ENCODE measurements around the gene C1QTNF2. TPM values are rescaled to one million over a fixed set of nuclear protein-coding genes. Genes with fewer than 3 reads are reported as not detected.

The C1QTNF2 gene
- total and polyA plus RNA-seq, 2 donors (not counting 1 experiment from before 2014, with no cell fraction given) = not detected

DNA sequence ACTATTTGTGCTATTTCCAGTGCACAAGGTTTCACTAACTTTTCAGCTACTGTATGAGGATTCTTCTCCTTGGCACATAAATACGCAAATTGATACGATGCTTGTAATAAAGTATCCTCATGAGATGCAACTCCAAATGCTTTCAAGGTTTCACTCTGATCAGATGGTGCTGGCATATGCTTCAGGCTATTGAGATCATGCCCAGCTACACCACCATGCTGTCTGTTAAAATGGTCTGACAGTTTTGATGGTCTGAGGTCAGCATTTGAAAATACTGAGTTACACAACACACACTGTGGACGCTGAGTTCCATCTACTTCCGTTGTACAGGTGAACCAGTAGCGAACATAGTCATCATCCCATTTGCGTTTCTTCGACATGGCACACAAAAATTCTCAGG is 24.7 kb upstream of the C1QTNF2 start:
- no peaks in the 10 kb centered on the region for H3K79me2 ChIP-seq (ENCODE audit: control insufficient read depth, insufficient read depth, low read length)
- H3K4me1 ChIP-seq (ENCODE audit: control insufficient read depth in 2 of 2, insufficient read depth in 2 of 2, low read length in 2 of 2) = peaks cover 4 to 7% of the 10 kb centered on the region in 2 donors
- DNase-seq = no peak
- Mint-ChIP-seq H3K4me1 (peaks cover 13% of the 10 kb centered on the region), H3K4me3 (no peak overlapping the region), H3K9me3 (ENCODE audit: insufficient read depth) (no peaks in the 10 kb centered on the region), H3K27ac (no peak overlapping the region), H3K27me3 (no peaks in the 10 kb centered on the region)
- TF ChIP-seq, protein P1, sequence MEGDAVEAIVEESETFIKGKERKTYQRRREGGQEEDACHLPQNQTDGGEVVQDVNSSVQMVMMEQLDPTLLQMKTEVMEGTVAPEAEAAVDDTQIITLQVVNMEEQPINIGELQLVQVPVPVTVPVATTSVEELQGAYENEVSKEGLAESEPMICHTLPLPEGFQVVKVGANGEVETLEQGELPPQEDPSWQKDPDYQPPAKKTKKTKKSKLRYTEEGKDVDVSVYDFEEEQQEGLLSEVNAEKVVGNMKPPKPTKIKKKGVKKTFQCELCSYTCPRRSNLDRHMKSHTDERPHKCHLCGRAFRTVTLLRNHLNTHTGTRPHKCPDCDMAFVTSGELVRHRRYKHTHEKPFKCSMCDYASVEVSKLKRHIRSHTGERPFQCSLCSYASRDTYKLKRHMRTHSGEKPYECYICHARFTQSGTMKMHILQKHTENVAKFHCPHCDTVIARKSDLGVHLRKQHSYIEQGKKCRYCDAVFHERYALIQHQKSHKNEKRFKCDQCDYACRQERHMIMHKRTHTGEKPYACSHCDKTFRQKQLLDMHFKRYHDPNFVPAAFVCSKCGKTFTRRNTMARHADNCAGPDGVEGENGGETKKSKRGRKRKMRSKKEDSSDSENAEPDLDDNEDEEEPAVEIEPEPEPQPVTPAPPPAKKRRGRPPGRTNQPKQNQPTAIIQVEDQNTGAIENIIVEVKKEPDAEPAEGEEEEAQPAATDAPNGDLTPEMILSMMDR (IDR thresholded peaks at IDR 0.05) = no peak
- no peak for TF ChIP-seq EZH2 (IDR thresholded peaks at IDR 0.05; ENCODE audit: borderline replicate concordance, insufficient read depth, low read depth, low read length, poor library complexity, severe bottlenecking)
- H2AFZ ChIP-seq (ENCODE audit: insufficient read depth, low read depth, low read length, poor library complexity, severe bottlenecking) = no peak overlapping the region
- ChIA-PET POLR2A (no interaction called here), CTCF (interaction anchor here (1.5 kb wide), 1 partner anchor 15 kb away, joined by 3 read pairs; no protein-coding TSS in a partner anchor)
- 93% methylated on average over 3 of the region's 7 CpGs for whole genome bisulfite sequencing (ENCODE audit: insufficient coverage)
- no peaks in the 10 kb centered on the region for H3K36me3 ChIP-seq (replicated peaks in 1 of 2; ENCODE audit: control extremely low read depth in 1 of 2, control insufficient read depth in 1 of 2, extremely low read depth in 1 of 2, insufficient read depth in 2 of 2, low read length in 1 of 2)
- intact Hi-C loops (cut with micrococcal nuclease) = no loop called here
- H3K27ac ChIP-seq (ENCODE audit: low read length in 2 of 2) = no peak overlapping the region
- H4K20me1 ChIP-seq (ENCODE audit: control insufficient read depth, insufficient read depth, low read length, poor library complexity, severe bottlenecking) = no peaks in the 10 kb centered on the region
- no peak overlapping the region for H3K9ac ChIP-seq (ENCODE audit: low read length)
- ATAC-seq (ENCODE audit: low read depth) = no peak
- no peaks in the 10 kb centered on the region for H3K27me3 ChIP-seq (replicated peaks in 1 of 4; ENCODE audit: control extremely low read depth in 1 of 4, control insufficient read depth in 3 of 4, insufficient read depth in 4 of 4, low read length in 3 of 4)
- H3K4me2 ChIP-seq (replicated peaks; ENCODE audit: low read depth, low read length, poor library complexity, severe bottlenecking) = no peak overlapping the region
- no peak overlapping the region for H3K4me3 ChIP-seq (ENCODE audit: control extremely low read depth in 1 of 5, extremely low read depth in 1 of 5, insufficient read depth in 1 of 5, low read depth in 2 of 5, low read length in 4 of 5)
- no peaks in the 10 kb centered on the region for H3K9me3 ChIP-seq (ENCODE audit: control extremely low read depth in 1 of 3, control insufficient read depth in 2 of 3, insufficient read depth in 1 of 3, low read length in 2 of 3)

DNA sequence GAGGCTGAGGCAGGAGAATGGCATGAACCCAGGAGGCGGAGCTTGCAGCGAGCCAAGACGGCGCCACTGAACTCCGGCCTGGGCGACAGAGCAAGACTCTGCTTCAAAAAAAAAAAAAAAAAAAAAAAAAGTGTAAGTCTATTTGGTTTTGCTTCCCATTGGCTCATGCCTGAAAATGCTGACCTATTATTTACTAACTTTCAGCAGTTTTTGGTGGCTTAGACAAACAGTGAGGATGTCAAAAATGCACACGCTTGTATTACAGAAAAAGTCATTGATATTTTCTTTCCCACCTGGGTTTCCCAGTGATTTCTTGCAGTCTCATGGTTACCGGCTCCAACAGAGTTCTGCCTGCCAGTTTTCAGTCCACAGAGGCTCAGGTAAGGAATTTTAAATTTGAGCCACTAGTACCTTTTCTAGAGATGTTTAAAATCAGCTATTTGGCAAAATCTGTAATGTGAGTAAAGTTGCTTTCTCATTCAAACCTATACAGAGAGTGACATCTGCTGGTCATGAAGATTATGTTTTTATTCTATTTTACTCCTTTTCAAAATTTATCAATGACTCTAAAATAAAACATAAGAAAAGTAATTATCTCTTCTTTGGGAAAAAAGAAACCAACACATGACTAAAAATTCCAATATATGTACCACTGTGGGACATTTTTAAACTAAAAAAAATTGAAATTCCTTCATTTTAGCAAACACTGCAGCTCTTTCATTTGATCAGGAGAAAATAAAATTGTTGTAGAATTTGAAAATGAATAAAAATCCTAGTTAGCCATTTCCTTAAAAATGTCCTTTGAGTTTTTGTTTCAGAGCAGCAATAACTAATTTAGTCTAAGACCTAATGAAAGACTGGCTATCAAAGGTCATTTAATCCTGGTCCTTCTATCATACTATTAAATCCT is 20.6 kb upstream of the C1QTNF2 start:
- Histone ChIP-seq H3K4me2 (replicated peaks; ENCODE audit: low read depth, low read length, poor library complexity, severe bottlenecking) (no peak overlapping the region), H3K9me3 (ENCODE audit: control extremely low read depth in 1 of 3, control insufficient read depth in 2 of 3, insufficient read depth in 1 of 3, low read length in 2 of 3) (peaks cover 0 to 5% (median 4%) of the 10 kb centered on the region in 3 donors), H3K9ac (ENCODE audit: low read length) (no peak overlapping the region), H3K4me3 (ENCODE audit: control extremely low read depth in 1 of 5, extremely low read depth in 1 of 5, insufficient read depth in 1 of 5, low read depth in 2 of 5, low read length in 4 of 5) (no peak overlapping the region), H3K79me2 (ENCODE audit: control insufficient read depth, insufficient read depth, low read length) (no peaks in the 10 kb centered on the region), H3K36me3 (replicated peaks in 1 of 2; ENCODE audit: control extremely low read depth in 1 of 2, control insufficient read depth in 1 of 2, extremely low read depth in 1 of 2, insufficient read depth in 2 of 2, low read length in 1 of 2) (no peaks in the 10 kb centered on the region), H3K27ac (ENCODE audit: low read length in 2 of 2) (no peak overlapping the region), H3K27me3 (replicated peaks in 1 of 4; ENCODE audit: control extremely low read depth in 1 of 4, control insufficient read depth in 3 of 4, insufficient read depth in 4 of 4, low read length in 3 of 4) (no peaks in the 10 kb centered on the region), H4K20me1 (ENCODE audit: control insufficient read depth, insufficient read depth, low read length, poor library complexity, severe bottlenecking) (no peaks in the 10 kb centered on the region), H2AFZ (ENCODE audit: insufficient read depth, low read depth, low read length, poor library complexity, severe bottlenecking) (no peak overlapping the region), H3K4me1 (ENCODE audit: control insufficient read depth in 2 of 2, insufficient read depth in 2 of 2, low read length in 2 of 2) (no peaks in the 10 kb centered on the region)
- no peaks in the 10 kb centered on the region for H3K4me1 Mint-ChIP-seq
- no CpG with 5 or more reads among the region's 8 CpGs for WGBS (ENCODE audit: insufficient coverage)
- CTCF ChIA-PET = interaction anchor here (0.6 to 3.7 kb wide), 17 partner anchors 12 to 1129 kb away, joined by 3 to 21 read pairs (median 4); partner anchors contain the start of gene SLU7
- peaks cover 11% of the 10 kb centered on the region for H3K9me3 Mint-ChIP-seq (ENCODE audit: insufficient read depth)
- POLR2A ChIA-PET = no interaction called here
- H3K27ac Mint-ChIP-seq = no peak overlapping the region
- TF ChIP-seq, protein P1 (IDR thresholded peaks at IDR 0.05) = peak; percentile 58
- TF ChIP-seq EZH2 (IDR thresholded peaks at IDR 0.05; ENCODE audit: borderline replicate concordance, insufficient read depth, low read depth, low read length, poor library complexity, severe bottlenecking) = no peak
- peak; percentile 27 for DNase-seq
- intact Hi-C loops (cut with micrococcal nuclease) = loop anchor here (1.0 kb wide), 2 partner anchors 311 to 369 kb away; no protein-coding TSS in a partner anchor
- no peak overlapping the region for H3K4me3 Mint-ChIP-seq
- no peak for ATAC-seq (ENCODE audit: low read depth)
- no peaks in the 10 kb centered on the region for H3K27me3 Mint-ChIP-seq

Data from B cell (primary cell).